RWPE2 (cell line): ENCODE data around the gene GSTM5.
"Not testable (repeated sequence)": the region's sequence is repeated elsewhere in the genome, so short reads cannot be mapped to it uniquely, and the experiment has no call there.

ENCODE experiments used
- ATAC-seq: fragments of 200-7000 bp; cut with Tn5 transposase; 3 replicates; pipeline ENCODE4 v1.9.1; 2021; ENCODE audit warnings: low read depth
- DNase-seq: peaks from one replicate; pipeline ENCODE4 v3.0.0-alpha.2; 2020; ENCODE audit warnings: low spot score
- H3K27ac ChIP-seq: fragments of 450-650 bp; 2 replicates; pipeline ENCODE4 v1.5.1; 2017; ENCODE audit warnings: mild to moderate bottlenecking; ENCODE audit not compliant: poor library complexity, severe bottlenecking
- H3K27me3 ChIP-seq: fragments of 250-450 bp; sonication (Bioruptor Pico); 2 replicates; pipeline ENCODE4 v1.5.1; 2021; ENCODE audit warnings: mild to moderate bottlenecking, moderate library complexity; ENCODE audit not compliant: insufficient read depth, poor library complexity, severe bottlenecking
- H3K36me3 ChIP-seq: fragments of 250-450 bp; sonication (Bioruptor Pico); 2 replicates; pipeline ENCODE4 v1.5.1; 2020; ENCODE audit warnings: low read depth, mild to moderate bottlenecking, moderate library complexity
- H3K4me1 ChIP-seq: fragments of 250-450 bp; sonication (Bioruptor Pico); 2 replicates; pipeline ENCODE4 v1.5.1; 2021; ENCODE audit warnings: mild to moderate bottlenecking, moderate library complexity; ENCODE audit not compliant: insufficient read depth, poor library complexity, severe bottlenecking
- H3K4me3 ChIP-seq: fragments of 250-450 bp; sonication (Bioruptor Pico); 2 replicates; pipeline ENCODE4 v1.5.1; 2021; ENCODE audit warnings: mild to moderate bottlenecking, moderate library complexity; ENCODE audit not compliant: severe bottlenecking
- H3K9me3 ChIP-seq: fragments of 250-450 bp; sonication (Bioruptor Pico); 2 replicates; pipeline ENCODE4 v1.5.1; 2021; ENCODE audit warnings: mild to moderate bottlenecking, moderate library complexity; ENCODE audit not compliant: severe bottlenecking
- CTCF ChIP-seq: fragments of 450-650 bp; IDR thresholded peaks from one replicate; pipeline ENCODE4 v1.5.1; 2017; ENCODE audit warnings: mild to moderate bottlenecking, moderate library complexity; ENCODE audit not compliant: poor library complexity, severe bottlenecking

GSTM5 gene

GRCh38 chr1:109671067-109671466 lies 41.0 kb upstream of the GSTM5 start:
- TF ChIP-seq CTCF = no peak
- Histone ChIP-seq H3K4me3 (no peak overlapping the region), H3K9me3 (no peaks in the 10 kb centered on the region), H3K27me3 (no peaks in the 10 kb centered on the region), H3K4me1 (no peaks in the 10 kb centered on the region), H3K27ac (no peak overlapping the region), H3K36me3 (no peaks in the 10 kb centered on the region)
- no peak for DNase-seq
- no peak for ATAC-seq

GRCh38 chr1:109673861-109674260 lies 38.2 kb upstream of the GSTM5 start:
- not testable (repeated sequence) for H3K4me3 ChIP-seq, H3K27ac ChIP-seq, H3K27me3 ChIP-seq, ATAC-seq, H3K36me3 ChIP-seq, H3K4me1 ChIP-seq, H3K9me3 ChIP-seq, DNase-seq

GRCh38 chr1:109676683-109677381 lies 35.2 kb upstream of the GSTM5 start:
- H3K4me3 ChIP-seq, H3K4me1 ChIP-seq, H3K36me3 ChIP-seq, H3K27ac ChIP-seq, H3K27me3 ChIP-seq, H3K9me3 ChIP-seq, ATAC-seq, DNase-seq: not testable (repeated sequence)

- no peak for DNase-seq
- Histone ChIP-seq H3K36me3 (no peaks in the 10 kb centered on the region), H3K4me3 (no peak overlapping the region), H3K27ac (no peak overlapping the region), H3K4me1 (no peaks in the 10 kb centered on the region), H3K9me3 (no peaks in the 10 kb centered on the region), H3K27me3 (no peaks in the 10 kb centered on the region)
- ATAC-seq = no peak
- TF ChIP-seq CTCF = no peak
Observed at GRCh38 chr1:109677459-109677858, 34.6 kb upstream of the GSTM5 start.

GRCh38 chr1:109678637-109679036 lies 33.4 kb upstream of the GSTM5 start:
- DNase-seq, H3K27me3 ChIP-seq, ATAC-seq, H3K9me3 ChIP-seq, H3K27ac ChIP-seq, H3K4me1 ChIP-seq, H3K4me3 ChIP-seq, H3K36me3 ChIP-seq: not testable (repeated sequence)

GRCh38 chr1:109684777-109685176 lies 27.3 kb upstream of the GSTM5 start:
- H3K27ac ChIP-seq, H3K36me3 ChIP-seq, H3K27me3 ChIP-seq, H3K9me3 ChIP-seq, ATAC-seq, H3K4me1 ChIP-seq, DNase-seq, H3K4me3 ChIP-seq: not testable (repeated sequence)

GRCh38 chr1:109685399-109685798 lies 26.7 kb upstream of the GSTM5 start:
- H3K27me3 ChIP-seq, H3K4me3 ChIP-seq, H3K9me3 ChIP-seq, H3K27ac ChIP-seq, ATAC-seq, H3K36me3 ChIP-seq, H3K4me1 ChIP-seq, DNase-seq: not testable (repeated sequence)

- H3K27me3 ChIP-seq, H3K9me3 ChIP-seq, H3K36me3 ChIP-seq, H3K4me3 ChIP-seq, H3K27ac ChIP-seq, DNase-seq, H3K4me1 ChIP-seq, ATAC-seq: not testable (repeated sequence)
Observed at GRCh38 chr1:109685890-109686289, 26.2 kb upstream of the GSTM5 start.

- not testable (repeated sequence) for H3K27ac ChIP-seq, H3K27me3 ChIP-seq, H3K4me3 ChIP-seq, H3K36me3 ChIP-seq, ATAC-seq, H3K4me1 ChIP-seq, H3K9me3 ChIP-seq, DNase-seq
Observed at GRCh38 chr1:109687109-109687508, 24.9 kb upstream of the GSTM5 start.
